Measurements from ENCODE around the gene KRT77. TPM values are rescaled to one million over a fixed set of nuclear protein-coding genes. Genes with fewer than 3 reads are reported as not detected.

The KRT77 gene
- total and polyA plus RNA-seq, 10 of the 15 experiments (the other 5 are each of a cell fraction or from before 2014, with no cell fraction given): not detected

GRCh38 chr12:52686756-52687487, 16.4 kb downstream of the KRT77 start (continued):
- no peak for TF ChIP-seq CEBPZ (IDR thresholded peaks at IDR 0.05; ENCODE audit: low read depth, low read length)

GRCh38 chr12:52686063-52686462, 17.3 kb downstream of the KRT77 start:
- CTCF ChIA-PET: no interaction called here
- intact Hi-C loops (cut with micrococcal nuclease; ENCODE audit: unreplicated experiment): no loop called here
- FAIRE-seq (no peak), DNase-seq (ENCODE audit: low read depth, low spot score) (no peak), ATAC-seq (no peak)
- RAD21 ChIA-PET (ENCODE audit: unreplicated experiment): no interaction called here
- Histone ChIP-seq H3K9ac (ENCODE audit: control insufficient read depth, insufficient read depth, low read length) (no peak overlapping the region), H3K4me3 (no peak overlapping the region), H3K4me2 (ENCODE audit: control insufficient read depth, insufficient read depth) (no peak overlapping the region), H3K36me3 (ENCODE audit: control insufficient read depth in 2 of 2, insufficient read depth in 2 of 2, low read length in 1 of 2) (no peaks in the 10 kb centered on the region), H3K79me2 (ENCODE audit: control insufficient read depth, insufficient read depth, low read length) (no peaks in the 10 kb centered on the region), H3K4me1 (ENCODE audit: control insufficient read depth, insufficient read depth, low read length) (no peaks in the 10 kb centered on the region), H2AFZ (ENCODE audit: control insufficient read depth, low read depth, low read length) (no peak overlapping the region), H4K20me1 (ENCODE audit: control insufficient read depth, insufficient read depth) (peaks cover 4% of the 10 kb centered on the region; the same call in 1 of the 2 replicates), H3K27me3 (replicated peaks in 1 of 2; ENCODE audit: control insufficient read depth in 2 of 2, insufficient read depth in 2 of 2, low read length in 1 of 2) (peaks cover 6 to 12% of the 10 kb centered on the region in 2 experiments), H3K27ac (ENCODE audit: control insufficient read depth, insufficient read depth) (no peak overlapping the region), H3K9me3 (replicated peaks; ENCODE audit: control insufficient read depth, insufficient read depth, low read length) (no peaks in the 10 kb centered on the region)
- BruUV-seq (replicated peaks): no TSS peak
- POLR2A ChIA-PET: no interaction called here
- in situ Hi-C loops (cut with MboI): no loop called here
- 30% methylated on average over 3 of the region's 3 CpGs for WGBS (ENCODE audit: insufficient coverage, insufficient replicate concordance, low lambda C conversion rate, missing lambda C conversion rate)
- TF ChIP-seq ZBED1 (IDR thresholded peaks at IDR 0.05; ENCODE audit: borderline replicate concordance): no peak
- SMC1A ChIA-PET (ENCODE audit: uncharacterized antibody, unreplicated experiment): no interaction called here

All from GM12878 (cell line).